A673 (cell line): ENCODE measurements around the gene LCN15.
"Not testable (repeated sequence)": the region's sequence is repeated elsewhere in the genome, so short reads cannot be mapped to it uniquely, and the experiment has no call there.

Source experiments
- EZH2 ChIP-seq: fragments of 200-600 bp; sonication (generic); IDR thresholded peaks from 2 replicates; pipeline ENCODE4 v1.6.1; 2017; ENCODE audit warnings: borderline replicate concordance, low read depth, mild to moderate bottlenecking, mixed read lengths, antibody characterized with exemption, low read length; ENCODE audit not compliant: poor library complexity, severe bottlenecking
- TF ChIP-seq, protein P1 (sequence below): fragments of 300-800, 200-600 bp; sonication (generic); conservative IDR thresholded peaks from 2 replicates; pipeline ENCODE4 v1.5.1; 2017; ENCODE audit warnings: low read depth, mild to moderate bottlenecking, antibody characterized with exemption, low read length, moderate library complexity, mixed read lengths

DNA sequence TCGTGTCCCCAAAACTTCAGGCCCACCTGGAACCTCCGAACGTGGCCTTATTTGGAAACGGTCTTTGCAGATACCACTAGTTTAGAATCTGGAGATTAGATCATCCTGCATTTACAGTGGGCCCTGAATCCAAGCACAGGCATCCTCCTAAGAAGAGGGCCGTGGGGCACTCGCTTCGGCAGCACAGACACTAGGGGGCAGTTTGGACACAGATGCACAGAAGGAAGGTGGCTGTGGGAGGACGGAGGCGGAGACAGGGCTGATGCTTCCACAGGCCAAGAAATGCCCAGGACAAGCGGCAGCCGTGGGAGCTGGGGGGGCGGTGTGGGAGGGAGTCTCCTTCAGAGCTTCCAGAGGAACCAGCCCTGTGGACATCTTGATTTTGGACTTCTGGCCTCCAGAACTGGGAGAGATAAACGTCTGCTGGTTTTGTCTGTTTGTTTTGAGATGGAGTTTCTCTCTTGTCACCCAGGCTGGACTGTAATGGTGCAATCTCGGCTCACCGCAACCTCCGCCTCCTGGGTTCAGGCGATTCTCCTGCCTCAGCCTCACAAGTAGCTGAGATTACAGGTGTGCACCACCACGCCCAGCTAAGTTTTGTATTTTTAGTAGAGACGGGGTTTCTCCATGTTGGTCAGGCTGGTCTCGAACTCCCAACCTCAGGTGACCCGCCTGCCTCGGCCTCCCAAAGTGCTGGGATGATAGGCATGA is 3.3 kb downstream of the LCN15 start:
- TF ChIP-seq, protein P1, sequence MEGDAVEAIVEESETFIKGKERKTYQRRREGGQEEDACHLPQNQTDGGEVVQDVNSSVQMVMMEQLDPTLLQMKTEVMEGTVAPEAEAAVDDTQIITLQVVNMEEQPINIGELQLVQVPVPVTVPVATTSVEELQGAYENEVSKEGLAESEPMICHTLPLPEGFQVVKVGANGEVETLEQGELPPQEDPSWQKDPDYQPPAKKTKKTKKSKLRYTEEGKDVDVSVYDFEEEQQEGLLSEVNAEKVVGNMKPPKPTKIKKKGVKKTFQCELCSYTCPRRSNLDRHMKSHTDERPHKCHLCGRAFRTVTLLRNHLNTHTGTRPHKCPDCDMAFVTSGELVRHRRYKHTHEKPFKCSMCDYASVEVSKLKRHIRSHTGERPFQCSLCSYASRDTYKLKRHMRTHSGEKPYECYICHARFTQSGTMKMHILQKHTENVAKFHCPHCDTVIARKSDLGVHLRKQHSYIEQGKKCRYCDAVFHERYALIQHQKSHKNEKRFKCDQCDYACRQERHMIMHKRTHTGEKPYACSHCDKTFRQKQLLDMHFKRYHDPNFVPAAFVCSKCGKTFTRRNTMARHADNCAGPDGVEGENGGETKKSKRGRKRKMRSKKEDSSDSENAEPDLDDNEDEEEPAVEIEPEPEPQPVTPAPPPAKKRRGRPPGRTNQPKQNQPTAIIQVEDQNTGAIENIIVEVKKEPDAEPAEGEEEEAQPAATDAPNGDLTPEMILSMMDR, result peak; percentile 81
- TF ChIP-seq EZH2, result not testable (repeated sequence)
